ENCODE results near the gene ROCK1. TPM values are rescaled to one million over a fixed set of nuclear protein-coding genes. Genes with fewer than 3 reads are reported as not detected.

The ROCK1 gene
- total RNA-seq, 6 donors from 2014 or later = 49.4 to 134 (median 75.9) TPM

- TF ChIP-seq EP300 (IDR thresholded peaks at IDR 0.05) (no peak), CTCF (IDR thresholded peaks at IDR 0.05) (no peak), POLR2A (IDR thresholded peaks at IDR 0.05) (no peak), POLR2AphosphoS5 (IDR thresholded peaks at IDR 0.05) (no peak)
- Histone ChIP-seq H3K4me3 (no peak overlapping the region), H3K4me1 (peaks cover 13 to 17% (median 15%) of the 10 kb centered on the region in 4 donors), H3K27me3 (no peaks in the 10 kb centered on the region), H3K27ac (no peak overlapping the region), H3K36me3 (no peaks in the 10 kb centered on the region), H3K9me3 (no peaks in the 10 kb centered on the region)
- ATAC-seq (ENCODE audit: low FRiP score in 2 of 2) (no peak), DNase-seq (no peak)
- WGBS, 2 donors = 95 to 96% methylated on average over 1 of the region's 1 CpG
Observed at GRCh38 chr18:21069468-21069867, 42.1 kb downstream of the ROCK1 start.

GRCh38 chr18:21064347-21064746 lies 47.3 kb downstream of the ROCK1 start:
- no peak for DNase-seq
- no peaks in the 10 kb centered on the region for H3K9me3 ChIP-seq
- ATAC-seq (ENCODE audit: low FRiP score in 2 of 2) = no peak

GRCh38 chr18:21063011-21063410 lies 48.6 kb downstream of the ROCK1 start:
- no peak for ATAC-seq (ENCODE audit: low FRiP score in 2 of 2)
- DNase-seq = no peak
- H3K27ac ChIP-seq = no peak overlapping the region
- H3K9me3 ChIP-seq = no peaks in the 10 kb centered on the region
- WGBS, 2 donors = 85 to 88% methylated on average over 1 of the region's 1 CpG
- H3K27me3 ChIP-seq = no peaks in the 10 kb centered on the region
- TF ChIP-seq POLR2AphosphoS5 (IDR thresholded peaks at IDR 0.05) (no peak), CTCF (IDR thresholded peaks at IDR 0.05) (no peak)
- no peaks in the 10 kb centered on the region for H3K4me1 ChIP-seq
- no peaks in the 10 kb centered on the region for H3K36me3 ChIP-seq
- no peak overlapping the region for H3K4me3 ChIP-seq

More at GRCh38 chr18:21064347-21064746, 47.3 kb downstream of the ROCK1 start:
- Histone ChIP-seq H3K27ac (no peak overlapping the region), H3K27me3 (no peaks in the 10 kb centered on the region), H3K4me1 (no peaks in the 10 kb centered on the region), H3K36me3 (no peaks in the 10 kb centered on the region), H3K4me3 (no peak overlapping the region)
- TF ChIP-seq POLR2A (IDR thresholded peaks at IDR 0.05) = no peak
- TF ChIP-seq POLR2AphosphoS5 (IDR thresholded peaks at IDR 0.05) = no peak
- TF ChIP-seq CTCF (IDR thresholded peaks at IDR 0.05) = no peak
- TF ChIP-seq EP300 (IDR thresholded peaks at IDR 0.05) = no peak

GRCh38 chr18:21057112-21057511 lies 54.5 kb downstream of the ROCK1 start:
- Histone ChIP-seq H3K4me1 (peaks cover 3 to 20% (median 13%) of the 10 kb centered on the region in 4 donors), H3K27ac (no peak overlapping the region), H3K36me3 (no peaks in the 10 kb centered on the region), H3K4me3 (no peak overlapping the region), H3K27me3 (no peaks in the 10 kb centered on the region), H3K9me3 (no peaks in the 10 kb centered on the region)
- ATAC-seq (ENCODE audit: low FRiP score in 2 of 2) (no peak), DNase-seq (no peak)
- TF ChIP-seq CTCF (IDR thresholded peaks at IDR 0.05) = no peak
- TF ChIP-seq POLR2A (IDR thresholded peaks at IDR 0.05) = no peak
- no peak for TF ChIP-seq POLR2AphosphoS5 (IDR thresholded peaks at IDR 0.05)
- TF ChIP-seq EP300 (IDR thresholded peaks at IDR 0.05) = no peak
- WGBS, 2 donors = 71 to 85% methylated on average over 1 of the region's 1 CpG

GRCh38 chr18:21056545-21056944 lies 55.1 kb downstream of the ROCK1 start:
- no peak overlapping the region for H3K27ac ChIP-seq
- no peak overlapping the region for H3K4me3 ChIP-seq
- H3K36me3 ChIP-seq = no peaks in the 10 kb centered on the region
- TF ChIP-seq EP300 (IDR thresholded peaks at IDR 0.05) (no peak), POLR2AphosphoS5 (IDR thresholded peaks at IDR 0.05) (no peak), CTCF (IDR thresholded peaks at IDR 0.05) (no peak), POLR2A (IDR thresholded peaks at IDR 0.05) (no peak)
- peaks cover 3 to 23% (median 16%) of the 10 kb centered on the region in 4 donors for H3K4me1 ChIP-seq
- DNase-seq (no peak), ATAC-seq (ENCODE audit: low FRiP score in 2 of 2) (no peak)
- H3K9me3 ChIP-seq = no peaks in the 10 kb centered on the region
- no peaks in the 10 kb centered on the region for H3K27me3 ChIP-seq
